GM21381 (cell line): ENCODE results near the gene CCT6A.
"Not testable (repeated sequence)": the region's sequence is repeated elsewhere in the genome, so short reads cannot be mapped to it uniquely, and the experiment has no call there.

Experiments used
- ATAC-seq: cut with Tn5 transposase; IDR thresholded peaks from one replicate; pipeline ENCODE4 v1.9.1; 2021; ENCODE audit warnings: mild to moderate bottlenecking, moderate library complexity; ENCODE audit not compliant: unreplicated experiment

CCT6A gene

GRCh38 chr7:56097700-56098099 lies 46.1 kb downstream of the CCT6A start:
- no peak for ATAC-seq

- not testable (repeated sequence) for ATAC-seq
These were observed 46.8 kb downstream of the CCT6A start for GRCh38 chr7:56098187-56099008.

- no peak for ATAC-seq
These were observed 48.1 kb downstream of the CCT6A start for GRCh38 chr7:56099653-56100052.

- ATAC-seq: not testable (repeated sequence)
These were observed 52.6 kb downstream of the CCT6A start for GRCh38 chr7:56104138-56104537.

GRCh38 chr7:56105508-56105907 lies 53.9 kb downstream of the CCT6A start:
- no peak for ATAC-seq

- ATAC-seq: peak; percentile 100
These were observed 54.8 kb downstream of the CCT6A start, which contains the start of gene CHCHD2 for GRCh38 chr7:56106108-56107073. TSS of gene CHCHD2 (minus strand) at chr7:56106476. CDS start at chr7:56106413, 63 bp downstream.

- no peak for ATAC-seq
These were observed 56.3 kb downstream of the CCT6A start for GRCh38 chr7:56107954-56108258.

- no peak for ATAC-seq
These were observed 59.0 kb downstream of the CCT6A start for GRCh38 chr7:56110611-56111010.

- not testable (repeated sequence) for ATAC-seq
These were observed 60.7 kb downstream of the CCT6A start for GRCh38 chr7:56112244-56112643.
